Fibroblast of lung (primary cell): ENCODE data around the gene RAC2. TPM values are rescaled to one million over a fixed set of nuclear protein-coding genes. Genes with fewer than 3 reads are reported as not detected.

ENCODE experiments used
- DNase-seq, 2 donors: peaks; one replicate each; pipeline versions ENCODE4 v3.0.0 to v3.0.0-alpha.2; 2010; ENCODE audit warnings: low read depth in 2 of 2
- H2AFZ ChIP-seq: 2 replicates; pipeline ENCODE4 v1.5.1; 2012; ENCODE audit warnings: low read length, control low read depth, inconsistent platforms
- H3K27ac ChIP-seq: 2 replicates; pipeline ENCODE4 v1.5.1; 2011; ENCODE audit warnings: low read length, control low read depth; ENCODE audit not compliant: insufficient read depth
- H3K27me3 ChIP-seq: 2 replicates; pipeline ENCODE4 v1.5.1; 2011; ENCODE audit warnings: mild to moderate bottlenecking, low read length; ENCODE audit not compliant: control insufficient read depth, insufficient read depth
- H3K36me3 ChIP-seq: 2 replicates; pipeline ENCODE4 v1.5.1; 2011; ENCODE audit warnings: low read length; ENCODE audit not compliant: control insufficient read depth, insufficient read depth
- H3K4me1 ChIP-seq: 2 replicates; pipeline ENCODE4 v1.5.1; 2011; ENCODE audit warnings: low read length; ENCODE audit not compliant: control insufficient read depth, insufficient read depth; ENCODE audit errors: extremely low read depth
- H3K4me2 ChIP-seq: 2 replicates; pipeline ENCODE4 v1.5.1; 2011; ENCODE audit warnings: low read length, control low read depth; ENCODE audit not compliant: insufficient read depth; ENCODE audit errors: extremely low read depth
- H3K4me3 ChIP-seq, 4 experiments: fragments of 200-600 bp in 1 of 4; sonication (generic) in 1 of 4; replicated peaks in 1 of 4; 2 replicates each; pipeline ENCODE4 v1.5.1; 2011 to 2016; ENCODE audit warnings: low read length in 4 of 4, low read depth in 3 of 4, mild to moderate bottlenecking in 3 of 4, control low read depth in 2 of 4, inconsistent platforms in 1 of 4, mixed read lengths in 1 of 4; ENCODE audit not compliant: insufficient read depth in 1 of 4; ENCODE audit errors: control extremely low read depth in 1 of 4
- H3K79me2 ChIP-seq: 2 replicates; pipeline ENCODE4 v1.5.1; 2012; ENCODE audit warnings: mild to moderate bottlenecking, low read length, inconsistent platforms; ENCODE audit not compliant: control insufficient read depth, insufficient read depth
- H3K9ac ChIP-seq: 2 replicates; pipeline ENCODE4 v1.5.1; 2011; ENCODE audit warnings: mild to moderate bottlenecking, low read length, control low read depth; ENCODE audit not compliant: insufficient read depth
- H3K9me3 ChIP-seq: 2 replicates; pipeline ENCODE4 v1.5.1; 2012; ENCODE audit warnings: low read depth, low read length; ENCODE audit not compliant: control insufficient read depth, insufficient read depth
- H4K20me1 ChIP-seq: 2 replicates; pipeline ENCODE4 v1.5.1; 2011; ENCODE audit warnings: low read length; ENCODE audit not compliant: control insufficient read depth, insufficient read depth; ENCODE audit errors: extremely low read depth
- EZH2 ChIP-seq: IDR thresholded peaks from 2 replicates; pipeline ENCODE4 v1.5.1; 2012; ENCODE audit warnings: low read length, control low read depth, mild to moderate bottlenecking; ENCODE audit errors: missing control alignments
- polyA plus RNA-seq, 2 donors: library from polyadenylated mRNA; depleted of rRNA in 1 of 2; stranded (reverse) in 1 of 2; unstranded in 1 of 2; fragments of >200 nt; gene quantifications; 2 replicates each; pipeline ENCODE4 v1.2.1, GENCODE V29; 2011 to 2012; ENCODE audit warnings: missing spikeins in 1 of 2
- total RNA-seq: library from RNA; depleted of rRNA; stranded (reverse); fragments of >200 nt; gene quantifications from 2 replicates; pipeline ENCODE4 v1.2.1, GENCODE V29; 2014
- TF ChIP-seq, protein P1 (sequence below), 2 donors: IDR thresholded peaks in 1 of 2; conservative IDR thresholded peaks in 1 of 2; 1 replicate in 1 of 2; 2 replicates in 1 of 2; pipeline ENCODE4 v1.5.1; 2011 to 2012; ENCODE audit warnings: low read length in 2 of 2, control low read depth in 1 of 2, inconsistent platforms in 1 of 2, low read depth in 1 of 2, mild to moderate bottlenecking in 1 of 2

Gene RAC2
- total and polyA plus RNA-seq, 2 donors (not counting 1 experiment from before 2014, with no cell fraction given) = 2.1 to 10.5 TPM

DNA sequence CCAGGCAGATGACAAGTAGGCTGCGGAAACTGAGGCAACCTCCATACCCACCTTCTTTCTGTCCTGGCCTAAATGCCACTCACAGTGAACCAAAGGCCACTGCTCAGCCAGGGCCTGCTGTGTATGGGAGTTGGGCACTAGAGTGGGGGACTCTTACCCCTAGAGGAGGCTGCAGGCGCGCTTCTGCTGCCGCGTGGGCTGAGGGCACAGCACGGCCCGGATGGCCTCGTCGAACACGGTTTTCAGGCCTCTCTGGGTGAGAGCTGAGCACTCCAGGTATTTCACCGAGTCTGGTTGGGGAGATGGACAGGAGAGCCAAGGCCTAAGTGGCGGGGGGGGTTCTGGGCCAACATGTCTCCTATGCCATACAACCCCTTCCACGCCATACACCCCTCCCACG, 17.6 kb downstream of the RAC2 start:
- Histone ChIP-seq H4K20me1 (no peaks in the 10 kb centered on the region), H3K4me2 (no peak overlapping the region), H3K27ac (no peak overlapping the region), H3K27me3 (no peaks in the 10 kb centered on the region), H3K36me3 (no peaks in the 10 kb centered on the region), H3K79me2 (no peaks in the 10 kb centered on the region), H3K9me3 (no peaks in the 10 kb centered on the region), H3K4me1 (peaks cover 18% of the 10 kb centered on the region), H3K4me3 (no peak overlapping the region), H2AFZ (no peak overlapping the region), H3K9ac (no peak overlapping the region)
- no peak for TF ChIP-seq EZH2
- TF ChIP-seq, protein P1, sequence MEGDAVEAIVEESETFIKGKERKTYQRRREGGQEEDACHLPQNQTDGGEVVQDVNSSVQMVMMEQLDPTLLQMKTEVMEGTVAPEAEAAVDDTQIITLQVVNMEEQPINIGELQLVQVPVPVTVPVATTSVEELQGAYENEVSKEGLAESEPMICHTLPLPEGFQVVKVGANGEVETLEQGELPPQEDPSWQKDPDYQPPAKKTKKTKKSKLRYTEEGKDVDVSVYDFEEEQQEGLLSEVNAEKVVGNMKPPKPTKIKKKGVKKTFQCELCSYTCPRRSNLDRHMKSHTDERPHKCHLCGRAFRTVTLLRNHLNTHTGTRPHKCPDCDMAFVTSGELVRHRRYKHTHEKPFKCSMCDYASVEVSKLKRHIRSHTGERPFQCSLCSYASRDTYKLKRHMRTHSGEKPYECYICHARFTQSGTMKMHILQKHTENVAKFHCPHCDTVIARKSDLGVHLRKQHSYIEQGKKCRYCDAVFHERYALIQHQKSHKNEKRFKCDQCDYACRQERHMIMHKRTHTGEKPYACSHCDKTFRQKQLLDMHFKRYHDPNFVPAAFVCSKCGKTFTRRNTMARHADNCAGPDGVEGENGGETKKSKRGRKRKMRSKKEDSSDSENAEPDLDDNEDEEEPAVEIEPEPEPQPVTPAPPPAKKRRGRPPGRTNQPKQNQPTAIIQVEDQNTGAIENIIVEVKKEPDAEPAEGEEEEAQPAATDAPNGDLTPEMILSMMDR (conservative IDR thresholded peaks at IDR 0.05 in 1 of 2, IDR thresholded peaks at IDR 0.05 in 1 of 2; ENCODE audit: low read depth in 1 of 2, low read length in 2 of 2) = no peak
- DNase-seq = no peak

DNA sequence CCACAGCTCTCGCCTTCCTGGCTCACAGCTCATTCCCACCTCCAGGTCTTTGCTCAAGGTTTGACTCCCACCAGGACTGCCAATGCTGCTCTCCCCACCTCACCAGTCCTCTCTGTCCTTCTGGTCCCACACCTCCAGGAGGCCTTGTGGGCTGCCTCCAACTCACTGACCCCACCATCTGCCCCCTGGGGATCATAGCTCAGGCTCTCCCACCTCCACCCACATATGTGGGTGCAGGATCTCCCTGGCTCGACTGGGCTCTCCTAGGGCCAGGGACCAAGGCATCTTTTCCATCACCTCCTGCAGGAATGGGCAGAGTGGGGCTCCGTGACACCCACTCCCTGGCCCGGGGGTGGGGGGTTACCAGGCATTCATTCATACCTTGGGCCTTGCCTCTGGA, 18.0 kb downstream of the RAC2 start:
- no peak for DNase-seq
- Histone ChIP-seq H3K4me2 (no peak overlapping the region), H3K36me3 (no peaks in the 10 kb centered on the region), H3K4me3 (no peak overlapping the region), H3K27me3 (no peaks in the 10 kb centered on the region), H3K9ac (no peak overlapping the region), H4K20me1 (no peaks in the 10 kb centered on the region), H3K4me1 (peaks cover 18% of the 10 kb centered on the region), H2AFZ (no peak overlapping the region), H3K27ac (no peak overlapping the region), H3K79me2 (no peaks in the 10 kb centered on the region), H3K9me3 (no peaks in the 10 kb centered on the region)
- TF ChIP-seq, protein P1 (conservative IDR thresholded peaks at IDR 0.05 in 1 of 2, IDR thresholded peaks at IDR 0.05 in 1 of 2; ENCODE audit: low read depth in 1 of 2, low read length in 2 of 2) = no peak
- TF ChIP-seq EZH2 = no peak

DNA sequence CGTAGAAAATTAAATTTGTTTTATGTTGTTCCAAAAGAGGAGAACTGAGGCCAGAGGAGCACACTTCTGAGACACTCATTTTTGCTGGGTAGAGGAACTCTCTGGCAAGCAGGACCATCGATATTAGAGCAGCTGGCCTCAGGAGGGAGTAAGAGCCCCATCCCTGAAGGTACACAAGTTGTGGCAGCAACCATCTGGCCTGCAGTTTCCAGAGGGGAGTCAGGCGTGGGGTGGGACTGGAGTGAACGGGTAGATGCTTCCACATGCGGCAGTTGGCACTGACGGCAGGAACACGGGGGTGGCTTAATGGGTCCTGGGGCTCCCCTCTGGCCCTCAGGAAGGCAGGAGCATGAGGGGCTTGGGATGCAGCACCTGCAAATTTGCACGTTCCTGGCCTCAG, 18.6 kb downstream of the RAC2 start:
- no peaks in the 10 kb centered on the region for H3K79me2 ChIP-seq
- H3K4me3 ChIP-seq = no peak overlapping the region
- no peaks in the 10 kb centered on the region for H3K9me3 ChIP-seq
- H4K20me1 ChIP-seq = no peaks in the 10 kb centered on the region
- H3K4me2 ChIP-seq = no peak overlapping the region
- H2AFZ ChIP-seq = no peak overlapping the region
- H3K4me1 ChIP-seq = peaks cover 18% of the 10 kb centered on the region
- H3K27ac ChIP-seq = no peak overlapping the region
- H3K27me3 ChIP-seq = no peaks in the 10 kb centered on the region
- TF ChIP-seq, protein P1 (conservative IDR thresholded peaks at IDR 0.05 in 1 of 2, IDR thresholded peaks at IDR 0.05 in 1 of 2; ENCODE audit: low read depth in 1 of 2, low read length in 2 of 2) = no peak
- TF ChIP-seq EZH2 = no peak
- no peak overlapping the region for H3K9ac ChIP-seq
- DNase-seq = peak in 1 of 2 donors; percentile 7
- H3K36me3 ChIP-seq = no peaks in the 10 kb centered on the region
